ENCODE results near the gene KNCN. TPM values are rescaled to one million over a fixed set of nuclear protein-coding genes. Genes with fewer than 3 reads are reported as not detected.

The KNCN gene
- total RNA-seq, 1 donor from 2014 or later: not detected

DNA sequence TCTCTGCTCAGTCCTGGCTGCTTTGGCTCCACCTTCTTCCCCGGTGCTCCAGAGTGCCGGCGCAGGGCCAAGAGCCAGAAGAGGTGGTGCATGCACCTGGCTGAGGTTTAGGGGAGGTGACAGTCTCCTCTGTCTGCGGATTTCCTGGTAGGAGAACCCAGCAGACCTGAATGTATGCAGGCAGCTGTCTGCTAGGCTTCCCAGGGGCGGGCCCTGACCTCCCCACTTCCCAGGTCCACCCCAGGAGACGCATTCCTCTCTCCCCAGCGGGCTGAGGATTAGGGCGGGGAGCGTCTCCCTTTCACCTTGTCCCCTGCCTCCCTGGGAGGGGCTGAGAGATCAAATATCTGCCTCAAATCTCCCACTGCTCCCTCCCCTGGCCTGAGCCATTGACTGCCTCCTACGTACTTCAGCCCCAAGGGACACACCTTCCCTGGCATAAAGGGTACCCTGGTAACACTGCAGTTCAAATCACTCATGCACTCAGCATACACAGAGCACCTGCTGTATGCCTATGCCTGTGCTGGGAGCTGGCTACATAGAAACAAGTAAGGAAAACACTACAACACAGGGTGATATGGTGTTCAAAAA lies 34.3 kb downstream of the KNCN start:
- TF ChIP-seq, protein P1, sequence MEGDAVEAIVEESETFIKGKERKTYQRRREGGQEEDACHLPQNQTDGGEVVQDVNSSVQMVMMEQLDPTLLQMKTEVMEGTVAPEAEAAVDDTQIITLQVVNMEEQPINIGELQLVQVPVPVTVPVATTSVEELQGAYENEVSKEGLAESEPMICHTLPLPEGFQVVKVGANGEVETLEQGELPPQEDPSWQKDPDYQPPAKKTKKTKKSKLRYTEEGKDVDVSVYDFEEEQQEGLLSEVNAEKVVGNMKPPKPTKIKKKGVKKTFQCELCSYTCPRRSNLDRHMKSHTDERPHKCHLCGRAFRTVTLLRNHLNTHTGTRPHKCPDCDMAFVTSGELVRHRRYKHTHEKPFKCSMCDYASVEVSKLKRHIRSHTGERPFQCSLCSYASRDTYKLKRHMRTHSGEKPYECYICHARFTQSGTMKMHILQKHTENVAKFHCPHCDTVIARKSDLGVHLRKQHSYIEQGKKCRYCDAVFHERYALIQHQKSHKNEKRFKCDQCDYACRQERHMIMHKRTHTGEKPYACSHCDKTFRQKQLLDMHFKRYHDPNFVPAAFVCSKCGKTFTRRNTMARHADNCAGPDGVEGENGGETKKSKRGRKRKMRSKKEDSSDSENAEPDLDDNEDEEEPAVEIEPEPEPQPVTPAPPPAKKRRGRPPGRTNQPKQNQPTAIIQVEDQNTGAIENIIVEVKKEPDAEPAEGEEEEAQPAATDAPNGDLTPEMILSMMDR (IDR thresholded peaks at IDR 0.05; ENCODE audit: unreplicated experiment): no peak
- Mint-ChIP-seq H3K4me1 (ENCODE audit: low read depth) (peaks cover 17% of the 10 kb centered on the region), H3K36me3 (ENCODE audit: insufficient read depth) (no peaks in the 10 kb centered on the region), H3K4me3 (ENCODE audit: low read depth) (no peak overlapping the region), H3K27ac (no peak overlapping the region), H3K9me3 (ENCODE audit: low read depth) (no peaks in the 10 kb centered on the region), H3K27me3 (peaks cover 62% of the 10 kb centered on the region)
- no peak for DNase-seq (ENCODE audit: low spot score, unreplicated experiment)

- H3K4me3 Mint-ChIP-seq (ENCODE audit: low read depth): no peak overlapping the region
- DNase-seq (ENCODE audit: low spot score, unreplicated experiment): no peak
- no peaks in the 10 kb centered on the region for H3K9me3 Mint-ChIP-seq (ENCODE audit: low read depth)
- peaks cover 59% of the 10 kb centered on the region for H3K27me3 Mint-ChIP-seq
- H3K36me3 Mint-ChIP-seq (ENCODE audit: insufficient read depth): no peaks in the 10 kb centered on the region
- H3K27ac Mint-ChIP-seq: no peak overlapping the region
- TF ChIP-seq, protein P1 (IDR thresholded peaks at IDR 0.05; ENCODE audit: unreplicated experiment): no peak
- peaks cover 17% of the 10 kb centered on the region for H3K4me1 Mint-ChIP-seq (ENCODE audit: low read depth)
Observed at GRCh38 chr1:46516200-46516950, 35.1 kb downstream of the KNCN start.

DNA sequence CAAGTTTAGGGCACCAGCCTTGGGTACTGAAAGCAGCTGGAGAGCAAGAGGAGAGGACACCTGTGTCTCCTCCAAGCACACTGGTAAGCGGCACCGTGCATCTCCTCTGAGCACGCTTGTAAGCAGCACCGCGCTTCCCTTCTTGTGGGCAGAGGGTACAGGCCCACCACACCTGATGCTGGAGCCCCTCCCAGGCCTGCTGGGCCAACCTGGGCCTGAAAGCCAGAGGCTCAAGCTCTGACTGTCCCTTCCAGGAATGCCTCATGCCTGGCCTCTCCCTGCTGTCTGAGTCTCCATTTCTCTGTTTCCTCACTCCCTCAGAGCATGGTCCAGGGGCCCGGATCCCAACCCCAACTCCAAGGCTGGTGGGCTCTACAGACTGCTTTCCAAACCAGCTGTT lies 35.9 kb downstream of the KNCN start:
- Mint-ChIP-seq H3K4me3 (ENCODE audit: low read depth) (no peak overlapping the region), H3K9me3 (ENCODE audit: low read depth) (no peaks in the 10 kb centered on the region), H3K27ac (no peak overlapping the region), H3K4me1 (ENCODE audit: low read depth) (peaks cover 16% of the 10 kb centered on the region), H3K36me3 (ENCODE audit: insufficient read depth) (no peaks in the 10 kb centered on the region), H3K27me3 (peaks cover 57% of the 10 kb centered on the region)
- TF ChIP-seq, protein P1 (IDR thresholded peaks at IDR 0.05; ENCODE audit: unreplicated experiment): no peak
- no peak for DNase-seq (ENCODE audit: low spot score, unreplicated experiment)

GRCh38 chr1:46513536-46513935 lies 37.9 kb downstream of the KNCN start:
- Mint-ChIP-seq H3K4me3 (ENCODE audit: low read depth) (no peak overlapping the region), H3K27me3 (peaks cover 53% of the 10 kb centered on the region)

DNA sequence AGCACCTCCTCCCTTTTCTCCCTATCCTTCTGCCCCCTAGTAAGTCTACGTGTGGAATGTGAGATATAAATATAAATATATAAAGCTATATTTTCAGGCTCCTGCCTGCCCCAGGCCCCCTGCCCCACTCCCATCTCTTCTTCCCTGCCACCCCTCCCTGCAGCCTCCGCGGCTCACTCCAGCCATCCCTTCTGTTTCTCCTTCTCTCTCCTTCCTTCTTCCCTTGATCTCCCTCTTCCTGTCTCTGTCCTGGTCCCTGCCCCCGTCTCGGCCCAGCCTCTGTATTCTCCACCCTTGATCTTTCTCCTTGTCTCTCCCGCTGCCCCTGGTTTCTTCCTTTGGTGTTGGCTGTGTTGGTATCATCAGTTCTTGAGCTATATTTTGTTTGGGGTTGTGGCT lies 38.7 kb downstream of the KNCN start:
- Mint-ChIP-seq H3K27me3 (peaks cover 49% of the 10 kb centered on the region), H3K4me3 (ENCODE audit: low read depth) (no peak overlapping the region), H3K4me1 (ENCODE audit: low read depth) (peaks cover 6% of the 10 kb centered on the region), H3K27ac (no peak overlapping the region), H3K36me3 (ENCODE audit: insufficient read depth) (no peaks in the 10 kb centered on the region), H3K9me3 (ENCODE audit: low read depth) (no peaks in the 10 kb centered on the region)
- no peak for DNase-seq (ENCODE audit: low spot score, unreplicated experiment)
- TF ChIP-seq, protein P1 (IDR thresholded peaks at IDR 0.05; ENCODE audit: unreplicated experiment): no peak

More at GRCh38 chr1:46513536-46513935, 37.9 kb downstream of the KNCN start:
- no peak for DNase-seq (ENCODE audit: low spot score, unreplicated experiment)
- TF ChIP-seq, protein P1 (IDR thresholded peaks at IDR 0.05; ENCODE audit: unreplicated experiment): no peak
- Mint-ChIP-seq H3K4me1 (ENCODE audit: low read depth) (peaks cover 8% of the 10 kb centered on the region), H3K36me3 (ENCODE audit: insufficient read depth) (no peaks in the 10 kb centered on the region), H3K9me3 (ENCODE audit: low read depth) (no peaks in the 10 kb centered on the region), H3K27ac (no peak overlapping the region)

Data from progenitor cell of endocrine pancreas (in vitro differentiated cells).